GM21717 (cell line): Measurements from ENCODE around the gene PGLYRP4.
"Not testable (repeated sequence)": the region's sequence is repeated elsewhere in the genome, so short reads cannot be mapped to it uniquely, and the experiment has no call there.

ENCODE experiments used
- ATAC-seq: cut with Tn5 transposase; IDR thresholded peaks from one replicate; pipeline ENCODE4 v1.9.1; 2021; ENCODE audit warnings: mild to moderate bottlenecking, moderate library complexity; ENCODE audit not compliant: unreplicated experiment

Gene PGLYRP4

GRCh38 chr1:153357076-153357852, 8.6 kb upstream of the PGLYRP4 start:
- ATAC-seq: no peak

DNA sequence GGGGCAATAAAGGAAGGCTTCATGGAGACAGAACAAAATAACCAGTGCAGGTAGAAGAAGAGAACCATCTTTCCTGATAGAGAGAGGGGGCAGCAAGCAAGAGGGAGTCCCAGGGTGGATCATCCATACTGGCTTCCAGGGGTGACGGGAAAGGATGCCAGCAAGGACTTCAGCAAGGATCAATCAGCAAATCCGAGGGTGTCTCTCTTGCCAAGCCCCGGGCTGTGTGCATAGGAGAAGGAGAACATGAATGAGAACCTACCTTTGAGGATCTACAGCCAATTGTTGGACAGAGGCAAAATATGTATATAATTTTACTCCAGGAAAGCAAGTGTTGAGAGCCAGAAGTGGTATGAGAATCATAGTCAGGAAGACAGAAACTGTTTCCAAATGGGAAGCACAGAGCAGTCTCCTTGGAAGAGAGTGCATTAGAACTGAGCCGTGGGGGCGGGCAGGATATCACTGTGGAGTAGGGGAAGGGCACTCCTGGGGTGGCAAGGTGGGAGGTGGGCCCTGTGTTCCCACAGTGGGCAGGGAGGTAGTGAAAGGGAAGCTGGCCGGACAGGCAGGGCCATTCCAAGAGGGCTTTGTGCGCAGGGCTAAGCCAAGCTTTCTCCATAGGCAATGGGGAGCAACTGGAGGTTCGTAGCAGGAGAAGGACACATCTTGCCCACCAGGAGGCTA, 7.9 kb upstream of the PGLYRP4 start:
- ATAC-seq: no peak

DNA sequence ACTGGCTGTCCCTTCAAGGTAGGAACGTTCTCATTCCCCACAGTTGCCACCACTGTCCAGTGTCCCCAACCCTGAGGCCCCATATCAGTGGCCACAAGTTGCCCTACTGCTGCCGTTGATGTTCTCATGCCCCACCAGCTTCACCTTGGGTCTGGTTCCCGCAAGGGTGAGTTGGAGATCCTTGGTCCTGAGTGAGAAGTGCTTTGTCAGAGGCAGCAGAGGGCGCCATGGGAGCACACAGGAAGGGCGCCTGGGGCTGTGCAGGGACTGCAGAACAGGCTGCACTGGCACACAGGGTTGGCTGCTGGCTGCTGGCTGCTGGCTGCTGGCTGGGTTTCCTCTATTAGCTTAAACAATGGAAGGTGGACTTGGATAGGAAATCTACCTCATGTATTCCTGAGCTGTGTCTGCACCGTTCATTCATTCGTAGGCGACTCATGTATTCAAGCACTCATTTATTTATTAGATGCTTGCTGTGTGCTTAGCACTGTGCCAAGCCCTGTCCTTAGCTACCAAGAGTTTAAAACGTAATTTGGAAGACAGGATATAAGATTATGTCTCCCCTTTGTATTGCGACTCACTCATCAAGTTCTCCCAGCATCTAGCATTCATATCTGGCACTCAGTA, 6.9 kb upstream of the PGLYRP4 start:
- no peak for ATAC-seq

DNA sequence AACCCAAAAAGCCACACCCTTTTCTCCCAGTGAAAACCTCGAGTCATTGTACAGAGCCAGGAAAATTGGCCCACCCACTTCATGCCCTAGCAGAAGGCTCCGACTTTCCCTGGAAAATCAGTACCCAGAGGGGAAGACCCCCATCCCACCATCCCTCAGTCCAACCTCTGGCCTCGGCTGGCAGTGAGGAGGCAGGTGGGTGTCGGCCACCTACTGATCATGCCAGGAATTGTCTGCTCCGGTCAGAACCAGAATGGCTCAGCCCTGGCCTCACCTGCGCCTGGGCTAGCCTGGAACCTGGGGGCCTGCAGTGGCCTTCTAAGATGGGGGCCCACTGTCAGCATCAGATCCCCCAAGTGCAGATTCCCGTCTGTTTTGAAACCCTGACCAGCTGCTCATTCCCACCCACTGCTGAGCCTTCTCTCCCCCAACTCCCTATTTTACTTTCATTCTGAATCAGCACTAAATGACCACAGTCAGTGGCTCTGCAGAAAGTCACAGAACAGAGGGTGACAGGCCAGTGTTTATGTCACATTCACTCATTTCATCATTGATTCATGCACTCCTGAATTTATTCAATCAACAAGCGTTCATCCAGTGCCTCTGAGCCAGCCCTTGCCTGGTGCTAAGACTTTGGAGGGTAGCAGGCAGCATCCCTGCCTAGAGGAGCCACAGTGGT, 6.0 kb upstream of the PGLYRP4 start:
- no peak for ATAC-seq

GRCh38 chr1:153353226-153353947, 4.7 kb upstream of the PGLYRP4 start:
- ATAC-seq: no peak

- no peak for ATAC-seq
These were observed 3.9 kb upstream of the PGLYRP4 start for GRCh38 chr1:153352523-153352922.

- no peak for ATAC-seq
These were observed 1.8 kb upstream of the PGLYRP4 start for GRCh38 chr1:153350321-153350957.

DNA sequence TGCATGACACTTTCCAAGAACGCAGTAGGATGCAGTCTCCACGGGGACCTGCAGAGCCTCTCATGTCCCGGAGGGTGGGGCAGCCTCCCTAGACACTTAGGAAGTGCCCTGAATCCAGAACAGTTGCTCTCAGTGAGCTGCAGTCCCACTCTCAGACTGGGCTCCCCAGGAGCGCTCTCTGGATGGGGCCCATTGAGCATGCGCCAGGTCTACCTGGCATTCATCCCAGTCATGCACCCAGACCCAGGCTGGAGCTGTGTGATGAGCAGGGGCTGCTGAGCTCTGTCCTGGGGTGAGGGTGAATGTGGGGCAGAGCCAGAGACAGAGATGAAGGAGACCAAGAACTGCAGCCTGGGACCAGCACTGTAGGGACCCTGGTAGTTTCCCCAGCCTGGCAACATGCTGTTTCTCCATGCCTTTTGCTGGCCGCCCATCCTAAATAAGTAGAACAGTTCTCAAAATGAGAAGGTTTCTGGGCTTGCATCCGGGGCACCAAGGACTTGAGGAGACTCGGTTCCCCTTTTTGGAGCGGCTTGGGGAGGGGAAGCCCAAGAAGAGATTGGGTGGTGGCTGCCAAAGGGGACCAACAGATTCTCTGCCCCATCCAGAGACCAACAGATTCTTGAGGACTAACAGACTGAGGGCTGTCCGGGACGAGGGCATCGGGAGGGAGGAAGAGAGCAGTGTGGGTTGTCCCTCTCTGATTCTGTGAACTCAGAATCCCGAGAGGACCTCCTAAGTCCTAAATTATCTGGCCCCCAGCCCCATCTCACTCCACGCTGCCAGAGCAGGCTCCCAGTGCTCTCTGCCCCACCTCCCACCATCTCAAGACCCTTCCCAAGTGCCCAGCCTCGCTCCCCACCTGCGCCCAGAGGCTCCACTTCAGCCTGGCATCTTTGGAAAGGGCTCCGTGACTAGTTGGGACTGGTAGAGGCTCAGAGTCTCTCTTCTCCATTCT, 1.0 kb upstream of the PGLYRP4 start:
- no peak for ATAC-seq

DNA sequence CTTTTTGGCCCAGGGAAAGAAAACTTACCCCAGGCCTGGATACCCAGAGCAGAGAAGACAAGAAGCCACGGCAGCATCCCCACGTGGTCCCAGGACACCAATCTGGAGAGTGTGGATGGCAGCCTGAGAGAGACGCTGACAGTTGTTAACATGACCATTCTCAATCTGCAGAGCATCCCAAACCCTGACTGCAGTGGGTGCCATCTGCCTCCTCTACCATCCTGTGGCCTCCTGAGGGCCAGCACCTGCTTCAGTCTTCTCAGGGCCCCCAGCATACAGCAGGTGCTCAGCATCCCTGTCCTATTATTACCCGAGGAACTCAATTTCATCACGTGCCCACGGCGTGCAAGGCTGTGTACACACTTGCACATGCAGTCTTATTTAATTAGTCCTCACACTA, 785 bp downstream of the PGLYRP4 start:
- no peak for ATAC-seq

GRCh38 chr1:153347049-153347448, 1.6 kb downstream of the PGLYRP4 start:
- not testable (repeated sequence) for ATAC-seq

- ATAC-seq: no peak
These were observed 2.4 kb downstream of the PGLYRP4 start for GRCh38 chr1:153346077-153346723.

- no peak for ATAC-seq
These were observed 3.2 kb downstream of the PGLYRP4 start for GRCh38 chr1:153345187-153346076.

- ATAC-seq: no peak
These were observed 4.0 kb downstream of the PGLYRP4 start for GRCh38 chr1:153344718-153345025.

- ATAC-seq: no peak
These were observed 4.6 kb downstream of the PGLYRP4 start for GRCh38 chr1:153343811-153344717.

GRCh38 chr1:153343040-153343681, 5.5 kb downstream of the PGLYRP4 start:
- ATAC-seq: no peak

DNA sequence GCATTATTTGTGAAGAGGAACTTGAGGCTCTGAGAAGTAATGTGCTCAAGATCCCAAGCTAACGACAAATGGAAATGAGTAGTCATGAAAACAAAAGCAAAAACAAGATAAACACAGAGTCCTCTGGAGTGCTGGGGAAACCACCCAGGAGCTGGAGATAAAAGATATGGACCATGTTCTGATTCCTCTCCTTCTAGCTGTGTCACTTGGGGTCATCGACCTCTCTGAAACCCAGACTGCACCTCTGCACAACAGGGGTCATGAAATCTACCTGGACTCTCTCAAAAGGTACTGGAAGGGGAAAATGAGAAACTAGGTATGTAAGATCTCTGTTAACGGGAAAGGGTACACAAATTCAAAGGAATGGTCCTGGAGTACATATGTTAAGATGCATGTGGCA, 6.5 kb downstream of the PGLYRP4 start:
- no peak for ATAC-seq
